ENCODE data around the gene XBP1. TPM values are rescaled to one million over a fixed set of nuclear protein-coding genes. Genes with fewer than 3 reads are reported as not detected.

The XBP1 gene
- total RNA-seq, 1 experiment from 2014 or later, result 81.3 TPM

DNA sequence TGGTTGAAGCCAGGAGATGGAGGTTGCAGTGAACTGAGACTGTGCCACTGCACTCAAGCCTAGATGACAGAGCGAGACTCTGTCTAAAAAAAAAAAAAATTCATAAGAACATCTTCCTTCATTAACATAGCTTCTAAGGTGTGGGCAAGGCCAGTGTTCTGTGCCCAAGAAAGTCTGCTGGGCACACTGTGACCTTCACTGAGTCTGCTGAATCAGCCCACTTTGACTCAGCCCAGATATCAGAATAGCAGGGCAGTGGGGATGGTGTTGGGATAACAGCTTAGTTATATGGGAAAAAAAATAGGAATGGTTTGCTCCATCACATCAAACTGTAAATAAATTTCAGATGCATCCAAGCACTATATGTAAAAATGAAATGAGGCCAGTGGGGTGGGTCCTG lies 32.4 kb upstream of the XBP1 start:
- ATAC-seq (no peak), DNase-seq (ENCODE audit: low read depth, low spot score) (no peak)
- RAD21 ChIA-PET (ENCODE audit: low non-redundant PET in 1 of 2, low total read pairs in 2 of 2, uncharacterized antibody in 2 of 2, unreplicated experiment in 2 of 2), result no interaction called here
- no peaks in the 10 kb centered on the region for H3K4me1 ChIP-seq (ENCODE audit: control insufficient read depth in 1 of 2, insufficient read depth in 2 of 2, low read length in 2 of 2)
- H3K4me2 ChIP-seq (ENCODE audit: low read length), result no peak overlapping the region
- no peak for TF ChIP-seq JUND (IDR thresholded peaks at IDR 0.05)
- TF ChIP-seq, protein P1, sequence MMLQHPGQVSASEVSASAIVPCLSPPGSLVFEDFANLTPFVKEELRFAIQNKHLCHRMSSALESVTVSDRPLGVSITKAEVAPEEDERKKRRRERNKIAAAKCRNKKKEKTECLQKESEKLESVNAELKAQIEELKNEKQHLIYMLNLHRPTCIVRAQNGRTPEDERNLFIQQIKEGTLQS (IDR thresholded peaks at IDR 0.05), result no peak
- no peak for TF ChIP-seq TCF7L2 (IDR thresholded peaks at IDR 0.05; ENCODE audit: borderline replicate concordance, extremely low read depth, insufficient read depth, insufficient read length)
- no peak for TF ChIP-seq RAD21 (IDR thresholded peaks at IDR 0.05; ENCODE audit: low read depth)
- no peak for TF ChIP-seq POLR2A (IDR thresholded peaks at IDR 0.05; ENCODE audit: borderline replicate concordance, extremely low read depth, insufficient read depth, insufficient read length)
- TF ChIP-seq EZH2 (IDR thresholded peaks at IDR 0.05), result no peak
- TF ChIP-seq SIN3A (IDR thresholded peaks at IDR 0.05; ENCODE audit: low read depth), result no peak
- no peak for TF ChIP-seq CEBPB (IDR thresholded peaks at IDR 0.05; ENCODE audit: low read depth)
- no peak for TF ChIP-seq POLR2AphosphoS5 (IDR thresholded peaks at IDR 0.05; ENCODE audit: low read depth, low read length)
- TF ChIP-seq EGR1 (IDR thresholded peaks at IDR 0.05; ENCODE audit: low read depth), result no peak
- TF ChIP-seq, protein P2, sequence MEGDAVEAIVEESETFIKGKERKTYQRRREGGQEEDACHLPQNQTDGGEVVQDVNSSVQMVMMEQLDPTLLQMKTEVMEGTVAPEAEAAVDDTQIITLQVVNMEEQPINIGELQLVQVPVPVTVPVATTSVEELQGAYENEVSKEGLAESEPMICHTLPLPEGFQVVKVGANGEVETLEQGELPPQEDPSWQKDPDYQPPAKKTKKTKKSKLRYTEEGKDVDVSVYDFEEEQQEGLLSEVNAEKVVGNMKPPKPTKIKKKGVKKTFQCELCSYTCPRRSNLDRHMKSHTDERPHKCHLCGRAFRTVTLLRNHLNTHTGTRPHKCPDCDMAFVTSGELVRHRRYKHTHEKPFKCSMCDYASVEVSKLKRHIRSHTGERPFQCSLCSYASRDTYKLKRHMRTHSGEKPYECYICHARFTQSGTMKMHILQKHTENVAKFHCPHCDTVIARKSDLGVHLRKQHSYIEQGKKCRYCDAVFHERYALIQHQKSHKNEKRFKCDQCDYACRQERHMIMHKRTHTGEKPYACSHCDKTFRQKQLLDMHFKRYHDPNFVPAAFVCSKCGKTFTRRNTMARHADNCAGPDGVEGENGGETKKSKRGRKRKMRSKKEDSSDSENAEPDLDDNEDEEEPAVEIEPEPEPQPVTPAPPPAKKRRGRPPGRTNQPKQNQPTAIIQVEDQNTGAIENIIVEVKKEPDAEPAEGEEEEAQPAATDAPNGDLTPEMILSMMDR (IDR thresholded peaks at IDR 0.05 in 2 of 3, conservative IDR thresholded peaks at IDR 0.05 in 1 of 3; ENCODE audit: borderline replicate concordance in 1 of 3, insufficient read depth in 1 of 3, low read depth in 2 of 3, low read length in 2 of 3), result no peak
- TF ChIP-seq, protein P3, sequence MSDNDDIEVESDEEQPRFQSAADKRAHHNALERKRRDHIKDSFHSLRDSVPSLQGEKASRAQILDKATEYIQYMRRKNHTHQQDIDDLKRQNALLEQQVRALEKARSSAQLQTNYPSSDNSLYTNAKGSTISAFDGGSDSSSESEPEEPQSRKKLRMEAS (IDR thresholded peaks at IDR 0.05), result no peak
- TF ChIP-seq ZNF274 (IDR thresholded peaks at IDR 0.05; ENCODE audit: low read depth, low read length), result no peak
- no peak for TF ChIP-seq ELF1 (IDR thresholded peaks at IDR 0.05; ENCODE audit: borderline replicate concordance, low read depth)
- no peaks in the 10 kb centered on the region for H3K36me3 ChIP-seq (ENCODE audit: control insufficient read depth in 1 of 2, insufficient read depth in 2 of 2, low read length in 2 of 2)
- H4K20me1 ChIP-seq (ENCODE audit: insufficient read depth), result no peaks in the 10 kb centered on the region
- H3K79me2 ChIP-seq (ENCODE audit: insufficient read depth, low read length), result no peaks in the 10 kb centered on the region
- H3K9me2 ChIP-seq (ENCODE audit: insufficient read depth), result no peaks in the 10 kb centered on the region
- no peak overlapping the region for H3K4me3 ChIP-seq (replicated peaks in 1 of 2; ENCODE audit: low read depth in 1 of 2, low read length in 2 of 2)
- CTCF ChIA-PET, result interaction anchor here (1.1 kb wide), 2 partner anchors 207 to 233 kb away, joined by 5 read pairs; no protein-coding TSS in a partner anchor
- H3K9me3 ChIP-seq (ENCODE audit: control insufficient read depth in 1 of 2, insufficient read depth in 1 of 2, low read depth in 1 of 2, low read length in 2 of 2), result no peaks in the 10 kb centered on the region
- H3K27me3 ChIP-seq (ENCODE audit: insufficient read depth, low read length), result no peaks in the 10 kb centered on the region
- intact Hi-C loops (cut with micrococcal nuclease), result no loop called here
- H3K27ac ChIP-seq (ENCODE audit: low read depth, low read length), result no peak overlapping the region
- H3K9ac ChIP-seq (ENCODE audit: low read length), result no peak overlapping the region
- H2AFZ ChIP-seq (ENCODE audit: low read depth, low read length, poor library complexity, severe bottlenecking), result no peak overlapping the region
- POLR2A ChIA-PET, result no interaction called here
- BruUV-seq (replicated peaks), result no TSS peak
